ENCODE measurements around the gene RUBCNL. TPM values are rescaled to one million over a fixed set of nuclear protein-coding genes. Genes with fewer than 3 reads are reported as not detected.

RUBCNL gene
- total RNA-seq, 1 experiment from 2014 or later, result 16.0 TPM

DNA sequence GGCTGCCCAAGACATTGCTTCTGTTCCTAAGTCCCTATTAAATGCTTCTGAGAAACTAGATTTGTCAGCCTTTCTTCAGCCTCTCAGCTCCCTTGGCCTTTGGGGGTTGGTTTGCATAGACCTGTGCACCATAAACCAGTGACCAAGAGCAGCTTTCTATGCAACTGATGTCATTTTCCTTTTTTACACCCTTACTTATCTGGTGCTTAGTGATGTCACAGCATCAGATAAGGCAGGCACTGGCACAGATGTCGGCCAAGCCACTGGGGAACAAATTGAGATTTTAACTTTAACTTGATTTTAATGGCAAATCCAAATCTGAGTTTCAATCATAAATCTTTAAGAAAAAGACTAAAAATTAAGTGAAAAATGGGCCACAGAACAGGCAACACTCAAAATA, 59.8 kb downstream of the RUBCNL start:
- no peak for DNase-seq
- H3K4me3 Mint-ChIP-seq (ENCODE audit: unreplicated experiment), result no peak overlapping the region
- no peak overlapping the region for H3K4me3 ChIP-seq (ENCODE audit: low read depth, low read length)
- no TSS peak for BruUV-seq (replicated peaks)
- TF ChIP-seq, protein P1, sequence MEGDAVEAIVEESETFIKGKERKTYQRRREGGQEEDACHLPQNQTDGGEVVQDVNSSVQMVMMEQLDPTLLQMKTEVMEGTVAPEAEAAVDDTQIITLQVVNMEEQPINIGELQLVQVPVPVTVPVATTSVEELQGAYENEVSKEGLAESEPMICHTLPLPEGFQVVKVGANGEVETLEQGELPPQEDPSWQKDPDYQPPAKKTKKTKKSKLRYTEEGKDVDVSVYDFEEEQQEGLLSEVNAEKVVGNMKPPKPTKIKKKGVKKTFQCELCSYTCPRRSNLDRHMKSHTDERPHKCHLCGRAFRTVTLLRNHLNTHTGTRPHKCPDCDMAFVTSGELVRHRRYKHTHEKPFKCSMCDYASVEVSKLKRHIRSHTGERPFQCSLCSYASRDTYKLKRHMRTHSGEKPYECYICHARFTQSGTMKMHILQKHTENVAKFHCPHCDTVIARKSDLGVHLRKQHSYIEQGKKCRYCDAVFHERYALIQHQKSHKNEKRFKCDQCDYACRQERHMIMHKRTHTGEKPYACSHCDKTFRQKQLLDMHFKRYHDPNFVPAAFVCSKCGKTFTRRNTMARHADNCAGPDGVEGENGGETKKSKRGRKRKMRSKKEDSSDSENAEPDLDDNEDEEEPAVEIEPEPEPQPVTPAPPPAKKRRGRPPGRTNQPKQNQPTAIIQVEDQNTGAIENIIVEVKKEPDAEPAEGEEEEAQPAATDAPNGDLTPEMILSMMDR (IDR thresholded peaks at IDR 0.05; ENCODE audit: insufficient read depth in 1 of 2, low read depth in 1 of 2, low read length in 1 of 2, severe bottlenecking in 1 of 2, unreplicated experiment in 1 of 2), result no peak
- no peaks in the 10 kb centered on the region for H3K9me3 Mint-ChIP-seq (ENCODE audit: unreplicated experiment)
- H3K4me1 ChIP-seq, result no peaks in the 10 kb centered on the region
- no peaks in the 10 kb centered on the region for H3K9me3 ChIP-seq
- no peaks in the 10 kb centered on the region for H3K27me3 ChIP-seq (replicated peaks; ENCODE audit: control insufficient read depth, insufficient read depth, low read length)
- no peaks in the 10 kb centered on the region for H3K36me3 ChIP-seq (ENCODE audit: control insufficient read depth, insufficient read depth, low read length)
- no peak overlapping the region for H3K27ac Mint-ChIP-seq (ENCODE audit: unreplicated experiment)
- H3K36me3 Mint-ChIP-seq (ENCODE audit: insufficient read depth, unreplicated experiment), result no peaks in the 10 kb centered on the region
- H3K27me3 Mint-ChIP-seq (ENCODE audit: insufficient read depth, unreplicated experiment), result no peaks in the 10 kb centered on the region
- no peaks in the 10 kb centered on the region for H3K4me1 Mint-ChIP-seq (ENCODE audit: low read depth, unreplicated experiment)
- ChIA-PET POLR2A (no interaction called here), CTCF (no interaction called here)
- intact Hi-C loops (cut with micrococcal nuclease; ENCODE audit: unreplicated experiment), result loop anchor here (10.0 kb wide), 1 partner anchor 522 kb away; no protein-coding TSS in a partner anchor

DNA sequence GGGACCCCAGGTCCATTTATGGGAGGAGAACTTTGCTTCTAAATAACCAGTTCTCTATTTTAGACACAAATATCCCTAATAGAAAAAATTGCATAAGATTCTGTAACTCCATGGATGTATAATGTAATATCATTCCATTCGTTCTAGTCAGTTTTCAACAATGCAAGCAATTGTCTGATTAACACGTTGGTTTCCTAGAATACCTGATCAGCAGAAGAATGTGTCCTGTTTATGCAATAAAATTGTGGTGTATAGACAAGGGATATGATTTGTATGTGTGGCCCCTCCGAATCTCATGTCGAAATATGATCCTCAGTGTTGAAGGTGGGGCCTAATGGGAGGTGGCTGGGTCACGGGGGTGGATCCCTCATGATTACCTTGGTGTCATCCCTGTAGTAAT, 62.1 kb downstream of the RUBCNL start:
- no peaks in the 10 kb centered on the region for H3K4me1 Mint-ChIP-seq (ENCODE audit: low read depth, unreplicated experiment)
- no peak overlapping the region for H3K27ac Mint-ChIP-seq (ENCODE audit: unreplicated experiment)
- TF ChIP-seq, protein P1 (IDR thresholded peaks at IDR 0.05; ENCODE audit: insufficient read depth in 1 of 2, low read depth in 1 of 2, low read length in 1 of 2, severe bottlenecking in 1 of 2, unreplicated experiment in 1 of 2), result no peak
- no TSS peak for BruUV-seq (replicated peaks)
- Histone ChIP-seq H3K27me3 (replicated peaks; ENCODE audit: control insufficient read depth, insufficient read depth, low read length) (no peaks in the 10 kb centered on the region), H3K36me3 (ENCODE audit: control insufficient read depth, insufficient read depth, low read length) (no peaks in the 10 kb centered on the region), H3K4me3 (ENCODE audit: low read depth, low read length) (no peak overlapping the region), H3K4me1 (no peaks in the 10 kb centered on the region), H3K9me3 (no peaks in the 10 kb centered on the region)
- H3K9me3 Mint-ChIP-seq (ENCODE audit: unreplicated experiment), result no peaks in the 10 kb centered on the region
- intact Hi-C loops (cut with micrococcal nuclease; ENCODE audit: unreplicated experiment), result loop anchor here (5.0 to 10.0 kb wide), 2 partner anchors 163 to 520 kb away; no protein-coding TSS in a partner anchor
- ChIA-PET POLR2A (no interaction called here), CTCF (no interaction called here)
- no peak overlapping the region for H3K4me3 Mint-ChIP-seq (ENCODE audit: unreplicated experiment)
- no peaks in the 10 kb centered on the region for H3K36me3 Mint-ChIP-seq (ENCODE audit: insufficient read depth, unreplicated experiment)
- no peaks in the 10 kb centered on the region for H3K27me3 Mint-ChIP-seq (ENCODE audit: insufficient read depth, unreplicated experiment)
- no peak for DNase-seq

DNA sequence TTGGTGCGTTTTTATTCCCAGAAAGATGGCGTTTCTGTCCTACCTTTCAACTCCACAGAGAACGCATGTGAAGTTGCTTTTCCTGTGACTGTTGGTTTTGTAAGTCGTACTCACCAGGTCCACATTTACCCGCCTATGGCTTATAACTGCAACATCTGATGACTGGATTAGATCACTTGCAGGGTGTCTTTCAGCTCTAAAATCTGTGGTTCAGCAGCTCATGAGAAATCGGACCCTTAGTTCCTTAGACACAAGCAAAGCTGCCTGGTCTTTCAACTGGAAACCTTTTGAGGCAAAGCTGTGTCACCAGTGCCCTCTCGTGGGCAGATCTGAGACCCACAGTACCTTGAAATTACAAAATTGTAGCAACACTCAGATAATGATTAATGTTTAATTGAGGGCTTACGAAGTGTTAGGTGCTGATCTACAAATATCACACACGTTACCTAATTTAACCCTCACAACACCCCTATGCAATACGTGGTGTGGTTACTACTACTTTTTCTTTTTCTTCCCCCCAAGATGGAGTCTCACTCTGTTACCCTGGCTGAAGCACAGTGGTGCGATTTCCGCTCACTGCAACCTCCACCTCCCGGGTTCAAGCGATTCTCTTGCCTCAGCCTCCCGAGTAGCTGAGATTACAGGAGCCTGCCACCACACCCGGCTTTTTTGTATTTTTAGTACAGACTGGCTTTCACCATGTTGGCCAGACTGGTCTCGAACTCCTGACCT, 65.4 kb downstream of the RUBCNL start:
- Histone ChIP-seq H3K9me3 (no peaks in the 10 kb centered on the region), H3K27me3 (replicated peaks; ENCODE audit: control insufficient read depth, insufficient read depth, low read length) (no peaks in the 10 kb centered on the region), H3K4me3 (ENCODE audit: low read depth, low read length) (no peak overlapping the region), H3K36me3 (ENCODE audit: control insufficient read depth, insufficient read depth, low read length) (no peaks in the 10 kb centered on the region), H3K4me1 (no peaks in the 10 kb centered on the region)
- Mint-ChIP-seq H3K27me3 (ENCODE audit: insufficient read depth, unreplicated experiment) (no peaks in the 10 kb centered on the region), H3K36me3 (ENCODE audit: insufficient read depth, unreplicated experiment) (no peaks in the 10 kb centered on the region), H3K4me3 (ENCODE audit: unreplicated experiment) (no peak overlapping the region), H3K4me1 (ENCODE audit: low read depth, unreplicated experiment) (no peaks in the 10 kb centered on the region), H3K9me3 (ENCODE audit: unreplicated experiment) (no peaks in the 10 kb centered on the region), H3K27ac (ENCODE audit: unreplicated experiment) (no peak overlapping the region)
- CTCF ChIA-PET, result interaction anchor here (0.6 to 1.5 kb wide), 7 partner anchors 33 to 846 kb away, joined by 3 to 5 read pairs (median 3); partner anchors contain the start of gene RUBCNL
- DNase-seq, result peak; percentile 56 to 61
- POLR2A ChIA-PET, result no interaction called here
- intact Hi-C loops (cut with micrococcal nuclease; ENCODE audit: unreplicated experiment), result loop anchor here (1.0 to 10.0 kb wide), 5 partner anchors 33 to 517 kb away; no protein-coding TSS in a partner anchor
- TF ChIP-seq, protein P1 (IDR thresholded peaks at IDR 0.05; ENCODE audit: insufficient read depth in 1 of 2, low read depth in 1 of 2, low read length in 1 of 2, severe bottlenecking in 1 of 2, unreplicated experiment in 1 of 2), result peak; percentile 83 to 87
- BruUV-seq (replicated peaks), result no TSS peak
